HepG2 (cell line): ENCODE measurements around the gene CDC26. TPM values are rescaled to one million over a fixed set of nuclear protein-coding genes. Genes with fewer than 3 reads are reported as not detected.

Source experiments
- ATF2 ChIP-seq: sonication (generic); formaldehyde crosslinking; IDR thresholded peaks from 2 replicates; pipeline ENCODE4 v1.4.0; 2020; ENCODE audit warnings: missing genetic modification reagents
- CAMTA2 ChIP-seq: sonication (generic); formaldehyde crosslinking; IDR thresholded peaks from 2 replicates; pipeline ENCODE4 v1.4.0; 2020; ENCODE audit warnings: mild to moderate bottlenecking, missing genetic modification reagents, borderline replicate concordance
- CREB3 ChIP-seq: sonication (generic); formaldehyde crosslinking; IDR thresholded peaks from 2 replicates; pipeline ENCODE4 v1.5.0; 2020; ENCODE audit warnings: missing genetic modification reagents
- CREM ChIP-seq, 2 experiments: sonication (generic) in 1 of 2; formaldehyde crosslinking in 1 of 2; IDR thresholded peaks; 2 replicates each; pipeline versions ENCODE4 v1.4.0 to v1.6.1; 2016 to 2020; ENCODE audit warnings: antibody characterized with exemption in 1 of 2, mild to moderate bottlenecking in 1 of 2, missing genetic modification reagents in 1 of 2
- FIP1L1 ChIP-seq: fragments of 200-400 bp; formaldehyde crosslinking; IDR thresholded peaks from 2 replicates; pipeline ENCODE4 v1.6.1; 2018; ENCODE audit warnings: low read depth, mild to moderate bottlenecking, low read length, moderate library complexity, borderline replicate concordance; ENCODE audit not compliant: insufficient read depth
- FOXJ3 ChIP-seq: sonication (generic); formaldehyde crosslinking; IDR thresholded peaks from 2 replicates; pipeline ENCODE4 v1.4.0; 2020; ENCODE audit warnings: missing genetic modification reagents, mild to moderate bottlenecking, borderline replicate concordance
- FOXP4 ChIP-seq: sonication (generic); formaldehyde crosslinking; IDR thresholded peaks from 2 replicates; pipeline ENCODE4 v1.4.0; 2020; ENCODE audit warnings: missing genetic modification reagents
- HMGXB4 ChIP-seq, 2 experiments: sonication (generic) in 1 of 2; formaldehyde crosslinking in 1 of 2; IDR thresholded peaks; 2 replicates each; pipeline versions ENCODE4 v1.4.0 to v1.6.1; 2018 to 2020; ENCODE audit warnings: missing genetic modification reagents in 2 of 2, borderline replicate concordance in 1 of 2, low read depth in 1 of 2, mild to moderate bottlenecking in 1 of 2, missing biosample characterization in 1 of 2
- KLF16 ChIP-seq, 2 experiments: sonication (generic) in 1 of 2; formaldehyde crosslinking in 1 of 2; IDR thresholded peaks; 2 replicates each; pipeline versions ENCODE4 v1.6.1 to v1.8.0; 2016 to 2023; ENCODE audit warnings: missing genetic modification reagents in 2 of 2, missing compliant biosample characterization in 1 of 2
- NFYB ChIP-seq: sonication (generic); formaldehyde crosslinking; IDR thresholded peaks from 2 replicates; pipeline ENCODE4 v1.4.0; 2020; ENCODE audit warnings: missing genetic modification reagents
- PAX8 ChIP-seq: sonication (generic); formaldehyde crosslinking; IDR thresholded peaks from 2 replicates; pipeline ENCODE4 v1.8.0; 2022; ENCODE audit warnings: mild to moderate bottlenecking, missing genetic modification reagents, borderline replicate concordance
- SP140L ChIP-seq: sonication (generic); formaldehyde crosslinking; IDR thresholded peaks from 2 replicates; pipeline ENCODE4 v1.4.0; 2020; ENCODE audit warnings: missing genetic modification reagents, borderline replicate concordance
- SPEN ChIP-seq: sonication (generic); formaldehyde crosslinking; IDR thresholded peaks from 2 replicates; pipeline ENCODE4 v1.5.1; 2020; ENCODE audit warnings: low read depth, mild to moderate bottlenecking, missing genetic modification reagents
- THYN1 ChIP-seq: sonication (generic); formaldehyde crosslinking; IDR thresholded peaks from 2 replicates; pipeline ENCODE4 v1.8.1; 2023; ENCODE audit warnings: low read depth, mild to moderate bottlenecking, moderate library complexity, missing genetic modification reagents, borderline replicate concordance
- WIZ ChIP-seq: sonication (generic); formaldehyde crosslinking; IDR thresholded peaks from 2 replicates; pipeline ENCODE4 v1.5.1; 2020; ENCODE audit warnings: mild to moderate bottlenecking, missing genetic modification reagents
- ZBTB20 ChIP-seq: sonication (generic); formaldehyde crosslinking; IDR thresholded peaks from 2 replicates; pipeline ENCODE4 v1.8.1; 2023; ENCODE audit warnings: missing genetic modification reagents, low read depth, mild to moderate bottlenecking, borderline replicate concordance
- ZBTB46 ChIP-seq: sonication (generic); formaldehyde crosslinking; IDR thresholded peaks from 2 replicates; pipeline ENCODE4 v1.4.0; 2020; ENCODE audit warnings: mild to moderate bottlenecking, missing genetic modification reagents, borderline replicate concordance
- ZNF260 ChIP-seq: sonication (generic); formaldehyde crosslinking; IDR thresholded peaks from 2 replicates; pipeline ENCODE4 v1.4.0; 2020; ENCODE audit warnings: missing genetic modification reagents, low read depth, mild to moderate bottlenecking, borderline replicate concordance
- ZNF556 ChIP-seq: sonication (generic); formaldehyde crosslinking; IDR thresholded peaks from 2 replicates; pipeline ENCODE4 v1.4.0; 2020; ENCODE audit warnings: mild to moderate bottlenecking, missing genetic modification reagents, borderline replicate concordance
- polyA plus RNA-seq, 8 experiments: library from polyadenylated mRNA; depleted of rRNA in 3 of 8; stranded (reverse) in 7 of 8; unstranded in 1 of 8; fragments of >200 nt; fragmentation: Illumina TruSeq in 4 of 8; extraction: Trizol in 4 of 8; gene quantifications; 2 replicates each; pipeline versions ENCODE4 v1.2.1 to v1.2.3, GENCODE V29; 2011 to 2016; ENCODE audit warnings: low read depth in 4 of 8, missing spikeins in 1 of 8, mixed read lengths in 1 of 8; ENCODE audit not compliant: insufficient read depth in 1 of 8
- total RNA-seq, 5 experiments: library from RNA; depleted of rRNA; stranded (reverse); fragments of >200 nt; fragmentation: Illumina TruSeq; extraction: Trizol; gene quantifications; 2 replicates each; pipeline ENCODE4 v1.2.3, GENCODE V29; 2016; ENCODE audit warnings: low read depth in 1 of 5

CDC26 gene
- total and polyA plus RNA-seq, 2 of the 13 experiments (the other 11 are each of a cell fraction or from before 2014, with no cell fraction given), result 26.6 to 57.9 TPM

- TF ChIP-seq CREM (IDR thresholded peaks at IDR 0.05) (peak; percentile 91), CREM (CRISPR knock-in tag; IDR thresholded peaks at IDR 0.05) (no peak), ATF2 (CRISPR knock-in tag) (peak; percentile 85), HMGXB4 (CRISPR knock-in tag; IDR thresholded peaks at IDR 0.05; ENCODE audit: borderline replicate concordance in 1 of 2, low read depth in 1 of 2) (peak; percentile 63 to 79; a peak in 3 of 4 replicates), CAMTA2 (CRISPR knock-in tag) (no peak), CREB3 (CRISPR knock-in tag) (no peak), ZBTB20 (CRISPR knock-in tag) (peak; percentile 55), ZNF556 (CRISPR knock-in tag) (no peak; the same call in 1 of the 2 replicates), NFYB (CRISPR knock-in tag) (peak; percentile 81), FIP1L1 (no peak), ZNF260 (CRISPR knock-in tag) (no peak), KLF16 (CRISPR knock-in tag; IDR thresholded peaks at IDR 0.05) (peak in 1 of 2 experiments; percentile 51; a peak in 2 of 4 replicates), PAX8 (CRISPR knock-in tag) (no peak), SPEN (CRISPR knock-in tag) (peak; percentile 94), WIZ (peak; percentile 65; the same call in 1 of the 2 replicates), ZBTB46 (CRISPR knock-in tag) (no peak), FOXJ3 (CRISPR knock-in tag) (no peak), SP140L (CRISPR knock-in tag) (no peak), FOXP4 (CRISPR knock-in tag) (no peak; the same call in 1 of the 2 replicates), THYN1 (CRISPR knock-in tag) (no peak)
These were observed 54.2 kb downstream of the CDC26 start, which contains the start of the genes FKBP15 and SLC31A1 (continued) for GRCh38 chr9:113221003-113221799.
